HepG2 (cell line): ENCODE results near the gene ICAM3. TPM values are rescaled to one million over a fixed set of nuclear protein-coding genes. Genes with fewer than 3 reads are reported as not detected.
A peak's percentile ranks its signal among the peaks of the same experiment; 100 is the strongest.

ENCODE experiments used
- ATAC-seq: fragments of 200-7000 bp; cut with Tn5 transposase; 3 replicates; pipeline ENCODE4 v1.9.1; 2020; ENCODE audit warnings: mild to moderate bottlenecking, moderate library complexity
- BruUV-seq: library from RNA; stranded (reverse); fragments of 400-500 nt; replicated peaks from 2 replicates; lab custom pipeline; 2021; lab: Mats Ljungman, UMichigan
- CTCF ChIA-PET: fragments of 300-600 bp; formaldehyde crosslinking; extraction: SDS; loops from one replicate; lab custom pipeline; 2021; ENCODE audit warnings: low total read pairs, inconsistent platforms, low intra/inter-chr PET ratio; lab: Yijun Ruan, JAX
- POLR2A ChIA-PET: fragments of 350-600 bp; sonication (Branson Sonifier 250); formaldehyde crosslinking; loops from one replicate; lab custom pipeline; 2020; ENCODE audit warnings: antibody characterized with exemption, inconsistent platforms; lab: Yijun Ruan, JAX
- DNase-seq: peaks from one replicate; pipeline ENCODE4 v3.0.0-alpha.2; 2015; ENCODE audit warnings: low spot score
- FAIRE-seq: peaks from 3 replicates; lab custom pipeline; 2011; peaks lifted over from hg19 to GRCh38; lab: Jason Lieb, UNC
- H2AFZ ChIP-seq: one replicate; pipeline ENCODE4 v1.6.1; 2011; ENCODE audit warnings: low read length, inconsistent platforms
- H3K27ac ChIP-seq: fragments of 300-600 bp; 3 replicates; pipeline ENCODE4 v1.8.0; 2011; ENCODE audit warnings: mixed run types, mild to moderate bottlenecking, mixed read lengths, low read length, inconsistent platforms; ENCODE audit not compliant: insufficient read depth; ENCODE audit errors: extremely low read length
- H3K27me3 ChIP-seq, 2 experiments: fragments of 200-600 bp in 1 of 2; 2 replicates in 1 of 2; 3 replicates in 1 of 2; pipeline versions ENCODE4 v1.6.0 to v1.8.0; 2011; ENCODE audit warnings: low read length in 2 of 2, mild to moderate bottlenecking in 2 of 2, moderate library complexity in 2 of 2, inconsistent platforms in 1 of 2; ENCODE audit not compliant: insufficient read depth in 2 of 2, control insufficient read depth in 1 of 2
- H3K36me3 ChIP-seq, 2 experiments: fragments of 200-600 bp in 1 of 2; replicated peaks in 1 of 2; 2 replicates in 1 of 2; 3 replicates in 1 of 2; pipeline versions ENCODE4 v1.5.1 to v1.8.0; 2011; ENCODE audit warnings: low read length in 2 of 2, inconsistent platforms in 1 of 2; ENCODE audit not compliant: insufficient read depth in 2 of 2, control insufficient read depth in 1 of 2
- H3K4me1 ChIP-seq: 2 replicates; pipeline ENCODE4 v1.5.1; 2012; ENCODE audit warnings: low read length, inconsistent platforms; ENCODE audit not compliant: insufficient read depth
- H3K4me2 ChIP-seq: 2 replicates; pipeline ENCODE4 v1.6.0; 2011; ENCODE audit warnings: low read depth, low read length, inconsistent platforms
- H3K4me3 ChIP-seq, 3 experiments: fragments of 200-600 bp in 1 of 3; sonication (generic), shearing (Covaris generic) in 1 of 3; replicated peaks in 1 of 3; 2 replicates each; pipeline ENCODE4 v1.5.1; 2011 to 2016; ENCODE audit warnings: low read length in 3 of 3, inconsistent platforms in 2 of 3, low read depth in 2 of 3, mild to moderate bottlenecking in 2 of 3, control low read depth in 1 of 3, mixed read lengths in 1 of 3; ENCODE audit not compliant: insufficient read depth in 1 of 3
- H3K79me2 ChIP-seq: one replicate; pipeline ENCODE4 v1.6.1; 2011; ENCODE audit warnings: low read length, inconsistent platforms; ENCODE audit not compliant: insufficient read depth
- H3K9ac ChIP-seq: 2 replicates; pipeline ENCODE4 v1.6.0; 2011; ENCODE audit warnings: mild to moderate bottlenecking, low read depth, low read length, inconsistent platforms; ENCODE audit not compliant: insufficient read depth
- H3K9me3 ChIP-seq: 2 replicates; pipeline ENCODE4 v1.5.1; 2012; ENCODE audit warnings: mild to moderate bottlenecking, low read length
- H4K20me1 ChIP-seq: 2 replicates; pipeline ENCODE4 v1.6.0; 2011; ENCODE audit warnings: inconsistent platforms, mild to moderate bottlenecking, low read length, moderate library complexity; ENCODE audit not compliant: insufficient read depth
- AGO2 ChIP-seq: fragments of 200-400 bp; formaldehyde crosslinking; optimal IDR thresholded peaks from 2 replicates; pipeline ENCODE3; 2017; ENCODE audit warnings: mild to moderate bottlenecking, low read depth, low read length, moderate library complexity
- AHR ChIP-seq: IDR thresholded peaks from 2 replicates; pipeline ENCODE4 v1.6.1; 2018; ENCODE audit warnings: missing genetic modification reagents, missing compliant biosample characterization
- GFI1 ChIP-seq: sonication (generic); formaldehyde crosslinking; IDR thresholded peaks from 2 replicates; pipeline ENCODE4 v1.5.0; 2020; ENCODE audit warnings: missing genetic modification reagents, mild to moderate bottlenecking, borderline replicate concordance
- KDM5B ChIP-seq: sonication (generic); formaldehyde crosslinking; IDR thresholded peaks from 2 replicates; pipeline ENCODE4 v1.4.0; 2020; ENCODE audit warnings: missing genetic modification reagents, mild to moderate bottlenecking, borderline replicate concordance
- POLR2A ChIP-seq, 2 experiments: IDR thresholded peaks; 2 replicates each; pipeline ENCODE4 v1.6.1; 2011; ENCODE audit warnings: low read depth in 2 of 2, low read length in 2 of 2, mild to moderate bottlenecking in 1 of 2, moderate library complexity in 1 of 2; ENCODE audit not compliant: insufficient read depth in 1 of 2
- RBFOX2 ChIP-seq: fragments of 200-400 bp; formaldehyde crosslinking; IDR thresholded peaks from 2 replicates; pipeline ENCODE4 v1.6.1; 2017; ENCODE audit warnings: low read depth, mild to moderate bottlenecking, low read length
- RBM22 ChIP-seq: fragments of 200-400 bp; formaldehyde crosslinking; optimal IDR thresholded peaks from 2 replicates; pipeline ENCODE3; 2017; ENCODE audit warnings: mild to moderate bottlenecking, low read length, moderate library complexity
- SNAPC2 ChIP-seq: sonication (generic); formaldehyde crosslinking; IDR thresholded peaks from 2 replicates; pipeline ENCODE4 v1.8.1; 2022; ENCODE audit warnings: mild to moderate bottlenecking, missing genetic modification reagents
- ZNF350 ChIP-seq: sonication (generic); formaldehyde crosslinking; IDR thresholded peaks from 2 replicates; pipeline ENCODE4 v1.4.0; 2020; ENCODE audit warnings: mild to moderate bottlenecking, low read depth, missing genetic modification reagents, borderline replicate concordance
- WGBS: methylation state at CpG from one replicate; pipeline ENCODE4 v1.1.6; 2017; ENCODE audit warnings: low lambda C conversion rate; 5-methylcytosine and 5-hydroxymethylcytosine counted together
- in situ Hi-C: cut with HindIII; loops from 2 replicates; pipeline ENCODE4 v1.10.0; 2017; ENCODE audit warnings: low pct_unique_long_range_greater_than_20kb; ENCODE audit not compliant: extremely low pct_ligation_motif_present
- intact Hi-C: fragments of 100-400 bp; cut with micrococcal nuclease; formaldehyde crosslinking; loops from one replicate; pipeline ENCODE4 v1.10.0; 2022; ENCODE audit not compliant: unreplicated experiment
- polyA plus RNA-seq, 8 experiments: library from polyadenylated mRNA; depleted of rRNA in 3 of 8; stranded (reverse) in 7 of 8; unstranded in 1 of 8; fragments of >200 nt; fragmentation: Illumina TruSeq in 4 of 8; extraction: Trizol in 4 of 8; gene quantifications; 2 replicates each; pipeline versions ENCODE4 v1.2.1 to v1.2.3, GENCODE V29; 2011 to 2016; ENCODE audit warnings: low read depth in 4 of 8, missing spikeins in 1 of 8, mixed read lengths in 1 of 8; ENCODE audit not compliant: insufficient read depth in 1 of 8
- total RNA-seq, 5 experiments: library from RNA; depleted of rRNA; stranded (reverse); fragments of >200 nt; fragmentation: Illumina TruSeq; extraction: Trizol; gene quantifications; 2 replicates each; pipeline ENCODE4 v1.2.3, GENCODE V29; 2016; ENCODE audit warnings: low read depth in 1 of 5
- TF ChIP-seq, protein P1 (sequence below): sonication (generic); formaldehyde crosslinking; IDR thresholded peaks from 2 replicates; pipeline ENCODE4 v1.8.1; 2023; ENCODE audit warnings: mild to moderate bottlenecking, missing genetic modification reagents, borderline replicate concordance
- TF ChIP-seq, protein P2 (sequence below): sonication (generic); formaldehyde crosslinking; IDR thresholded peaks from 2 replicates; pipeline ENCODE4 v1.8.1; 2023; ENCODE audit warnings: mild to moderate bottlenecking, moderate library complexity, missing genetic modification reagents

Gene ICAM3
- total and polyA plus RNA-seq, 2 of the 13 experiments (the other 11 are each of a cell fraction or from before 2014, with no cell fraction given): 14.1 to 21.0 TPM

DNA sequence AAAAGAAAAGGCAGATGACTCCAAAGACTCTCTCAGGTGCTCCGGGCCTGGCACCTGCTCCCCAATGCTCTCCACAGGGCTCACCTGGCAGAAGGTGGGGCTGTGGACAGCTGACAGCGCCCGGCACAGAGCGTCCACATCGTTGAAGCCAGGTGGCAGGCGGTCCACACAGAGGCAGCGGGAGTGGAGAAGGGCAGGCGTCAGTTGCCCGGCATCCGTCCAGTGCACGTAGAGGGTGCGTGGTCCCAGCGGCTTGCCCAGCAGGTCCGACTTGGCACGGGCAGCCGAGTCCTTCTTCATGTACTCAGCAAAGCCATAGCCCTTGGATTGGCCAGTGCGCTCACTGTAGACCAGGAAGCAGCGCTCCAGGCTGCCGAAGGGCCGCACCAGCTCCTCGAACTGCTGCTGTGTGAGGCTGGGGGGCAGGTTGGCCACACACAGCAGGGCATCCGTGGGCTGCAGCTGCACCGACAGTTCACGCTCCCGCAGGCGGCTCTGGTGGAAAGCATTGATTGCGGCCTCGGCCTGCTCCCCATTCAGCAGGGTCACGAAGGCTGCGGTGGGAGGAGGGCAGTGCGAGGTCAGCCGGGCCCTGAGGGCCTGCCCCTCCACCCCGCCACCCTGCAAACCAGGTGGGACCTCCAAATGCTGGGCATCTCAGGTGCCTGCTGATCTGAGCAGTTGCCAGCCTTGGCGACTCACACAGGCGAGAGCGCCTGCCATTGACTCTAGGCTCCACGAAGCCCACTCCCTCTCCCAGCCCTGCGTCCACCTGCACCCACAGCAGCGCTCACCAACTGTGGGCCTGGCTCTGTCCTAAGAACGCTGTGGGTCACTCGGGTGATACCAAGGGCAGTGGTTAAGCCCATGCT is 10.6 kb downstream of the ICAM3 start:
- H3K36me3 ChIP-seq: peaks cover 30 to 63% of the 10 kb centered on the region in 2 experiments
- POLR2A ChIA-PET: no interaction called here

DNA sequence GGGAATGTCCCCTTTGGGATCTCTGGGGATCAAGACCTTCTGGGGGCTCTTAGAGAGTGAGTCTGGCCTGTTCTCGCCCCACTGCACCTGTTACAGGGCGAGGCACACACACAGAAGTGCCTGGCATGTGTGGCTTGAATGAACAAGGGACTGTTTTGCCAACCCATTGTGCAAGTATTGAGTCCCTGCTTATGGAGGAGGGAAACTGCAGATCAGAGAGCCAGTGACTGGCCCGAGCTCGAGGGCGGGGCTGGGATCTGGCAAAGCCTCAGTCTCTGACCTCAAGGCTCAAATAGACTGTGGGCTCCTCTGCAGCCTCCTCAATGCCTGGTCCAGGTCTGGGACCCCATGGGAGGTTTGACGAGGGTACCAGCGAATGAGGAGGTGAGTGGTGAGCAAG is 11.6 kb downstream of the ICAM3 start:
- Histone ChIP-seq H3K27ac (no peak overlapping the region), H2AFZ (no peak overlapping the region), H3K27me3 (no peaks in the 10 kb centered on the region; a peak in 1 of 5 replicates), H3K9ac (no peak overlapping the region), H3K4me2 (no peak overlapping the region), H4K20me1 (peaks cover 16% of the 10 kb centered on the region; the same call in 1 of the 2 replicates), H3K79me2 (peaks cover 23% of the 10 kb centered on the region), H3K4me1 (peaks cover 11% of the 10 kb centered on the region)
- ATAC-seq: no peak
- CTCF ChIA-PET: no interaction called here
- WGBS: 96% methylated on average over 4 of the region's 7 CpGs
- intact Hi-C loops: no loop called here
- no TSS peak for BruUV-seq
- no peak for DNase-seq
- no peak for FAIRE-seq
- TF ChIP-seq AHR (CRISPR knock-in tag) (no peak), SNAPC2 (CRISPR knock-in tag) (no peak), POLR2A (IDR thresholded peaks at IDR 0.05; ENCODE audit: insufficient read depth in 1 of 2, low read depth in 2 of 2, low read length in 2 of 2) (0 out of 4 replicates have a peak, but pooled peaks of 1 of the 2 experiments have one; percentile 23), KDM5B (no peak)
- TF ChIP-seq, protein P1, sequence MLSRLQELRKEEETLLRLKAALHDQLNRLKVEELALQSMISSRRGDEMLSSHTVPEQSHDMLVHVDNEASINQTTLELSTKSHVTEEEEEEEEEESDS (CRISPR knock-in tag): no peak
- TF ChIP-seq, all 625 proteins: peak for 1
- H3K4me3 ChIP-seq: no peak overlapping the region
- peaks cover 35 to 73% of the 10 kb centered on the region in 2 experiments for H3K36me3 ChIP-seq
- in situ Hi-C loops: no loop called here
- no peaks in the 10 kb centered on the region for H3K9me3 ChIP-seq
- POLR2A ChIA-PET: no interaction called here

More for the DNA sequence above, 10.6 kb downstream of the ICAM3 start:
- 97% methylated on average over 19 of the region's 41 CpGs for WGBS
- intact Hi-C loops (no loop called here), in situ Hi-C loops (no loop called here)
- H3K27me3 ChIP-seq: no peaks in the 10 kb centered on the region; a peak in 1 of 5 replicates
- DNase-seq: no peak
- no peak overlapping the region for H3K4me3 ChIP-seq
- no peak for FAIRE-seq
- H3K4me1 ChIP-seq: peaks cover 11% of the 10 kb centered on the region
- H3K4me2 ChIP-seq: no peak overlapping the region
- no peak overlapping the region for H3K9ac ChIP-seq
- peaks cover 17% of the 10 kb centered on the region; the same call in 1 of the 2 replicates for H4K20me1 ChIP-seq
- no peak overlapping the region for H3K27ac ChIP-seq
- H2AFZ ChIP-seq: no peak overlapping the region
- peak in 1 of 2 experiments; percentile 41; a peak in 1 of 4 replicates for TF ChIP-seq POLR2A (IDR thresholded peaks at IDR 0.05; ENCODE audit: insufficient read depth in 1 of 2, low read depth in 2 of 2, low read length in 2 of 2)
- TF ChIP-seq AGO2: peak; percentile 74
- TF ChIP-seq RBFOX2: peak; percentile 78
- TF ChIP-seq, protein P2, sequence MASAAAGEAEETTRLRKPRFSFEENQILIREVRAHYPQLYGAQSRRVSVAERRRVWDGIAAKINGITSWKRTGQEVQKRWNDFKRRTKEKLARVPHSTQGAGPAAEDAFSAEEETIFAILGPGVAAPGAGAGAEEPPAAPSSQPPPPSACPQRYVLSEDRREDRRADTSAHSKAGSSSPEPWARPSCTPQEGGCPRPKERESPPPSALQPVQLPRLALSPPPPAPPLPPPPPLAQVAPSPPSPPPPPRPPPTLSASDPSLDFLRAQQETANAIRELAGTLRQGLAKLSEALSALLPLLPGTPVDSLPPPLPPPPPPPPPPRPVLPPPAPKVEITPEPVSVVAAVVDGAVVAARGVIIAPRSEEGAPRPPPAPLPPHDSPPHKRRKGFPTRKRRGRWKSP (CRISPR knock-in tag): no peak
- TF ChIP-seq ZNF350 (CRISPR knock-in tag): no peak
- TF ChIP-seq RBM22: peak; percentile 27
- no peak for TF ChIP-seq GFI1 (CRISPR knock-in tag)
- no peak for ATAC-seq
- BruUV-seq: TSS peak; percentile 11
- no peaks in the 10 kb centered on the region for H3K9me3 ChIP-seq
- CTCF ChIA-PET: no interaction called here
- H3K79me2 ChIP-seq: peaks cover 30% of the 10 kb centered on the region
